Natural killer cell treated with Interleukin-12 subunit alpha and Interleukin-12 subunit beta and Interleukin-15 and Interleukin-18, amount 100 ng/mL, for 72 hours (primary cell): ENCODE results near the gene SLC35C1. TPM values are rescaled to one million over a fixed set of nuclear protein-coding genes. Genes with fewer than 3 reads are reported as not detected.
A peak's percentile ranks its signal among the peaks of the same experiment; 100 is the strongest.

Experiments
- ATAC-seq, 2 donors: fragments of 150-1000 bp; cut with Tn5 transposase in 1 of 2; sonication (Bioruptor Pico), chemical (Tn5 transposase) in 1 of 2; 2 replicates each; pipeline ENCODE4 v1.10.0; 2021
- DNase-seq: peaks from one replicate; pipeline ENCODE4 v3.0.0; 2022; ENCODE audit warnings: low spot score
- H3K27ac Mint-ChIP-seq, 2 donors: 1 replicate in 1 of 2; 2 replicates in 1 of 2; pipeline ENCODE4 v1.8.0; 2022; ENCODE audit warnings: mixed read lengths in 2 of 2, mild to moderate bottlenecking in 1 of 2, moderate library complexity in 1 of 2
- H3K27me3 Mint-ChIP-seq, 2 donors: 1 replicate in 1 of 2; 2 replicates in 1 of 2; pipeline ENCODE4 v1.8.0; 2022; ENCODE audit warnings: mixed read lengths in 2 of 2
- H3K36me3 Mint-ChIP-seq: one replicate; pipeline ENCODE4 v1.8.0; 2022; ENCODE audit warnings: mixed read lengths
- H3K4me1 Mint-ChIP-seq, 2 donors: 1 replicate in 1 of 2; 2 replicates in 1 of 2; pipeline ENCODE4 v1.8.0; 2022; ENCODE audit warnings: low read depth in 2 of 2, mixed read lengths in 2 of 2, mild to moderate bottlenecking in 1 of 2
- H3K4me3 Mint-ChIP-seq: one replicate; pipeline ENCODE4 v1.8.0; 2022; ENCODE audit warnings: mixed read lengths
- H3K9me3 Mint-ChIP-seq: 2 replicates; pipeline ENCODE4 v1.8.0; 2022; ENCODE audit warnings: mixed read lengths
- total RNA-seq, 2 donors: library from RNA; stranded (reverse); gene quantifications; one replicate each; pipeline ENCODE4 v1.2.3, GENCODE V29; 2022

Gene SLC35C1
- 10 to 100 TPM; 15.9 to 18.7 TPM for total RNA-seq

DNA sequence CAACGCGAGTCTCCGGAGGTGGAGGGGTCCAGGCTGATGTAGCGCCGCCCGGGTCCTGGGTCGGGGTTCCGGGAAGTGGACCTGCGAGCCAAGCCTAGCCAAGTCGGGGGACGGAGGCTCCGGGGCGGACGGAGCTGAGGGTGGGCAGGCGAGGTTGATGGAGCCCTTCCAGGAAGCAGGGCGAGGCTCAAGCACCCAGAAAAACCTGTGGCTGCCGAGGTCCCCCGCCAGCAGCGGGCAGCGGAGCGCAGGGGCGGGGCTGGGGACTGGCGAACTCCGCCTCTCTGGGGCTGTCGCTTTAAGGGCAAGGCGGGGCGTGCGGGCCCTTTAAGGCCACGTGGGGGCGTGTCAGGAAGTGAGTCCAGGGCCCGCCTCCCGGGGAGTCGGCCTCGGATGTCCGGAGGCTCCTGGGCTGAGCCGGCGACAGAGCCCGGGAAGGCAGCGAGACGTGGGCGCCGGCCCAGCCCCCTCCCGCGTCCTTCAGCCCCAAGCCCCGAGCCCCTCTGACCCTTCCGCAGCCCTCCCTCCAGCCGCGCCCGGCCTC lies at the start of gene SLC35C1:
Gene SLC35C1, plus strand, starts transcription at position 389 of the 544 bp plus-strand sequence. CDS start 653 bp downstream, outside the sequence.
- Mint-ChIP-seq H3K4me3 (peak within 1 kb of the TSS; percentile 90), H3K27me3 (no peaks in the 10 kb centered on the region), H3K36me3 (no peaks in the 10 kb centered on the region), H3K9me3 (no peaks in the 10 kb centered on the region), H3K4me1 (peaks cover 29 to 34% of the 10 kb centered on the region in 2 donors), H3K27ac (peak within 1 kb of the TSS; percentile 82 to 88)
- peak; percentile 98 to 99 for ATAC-seq
- peak; percentile 98 for DNase-seq

DNA sequence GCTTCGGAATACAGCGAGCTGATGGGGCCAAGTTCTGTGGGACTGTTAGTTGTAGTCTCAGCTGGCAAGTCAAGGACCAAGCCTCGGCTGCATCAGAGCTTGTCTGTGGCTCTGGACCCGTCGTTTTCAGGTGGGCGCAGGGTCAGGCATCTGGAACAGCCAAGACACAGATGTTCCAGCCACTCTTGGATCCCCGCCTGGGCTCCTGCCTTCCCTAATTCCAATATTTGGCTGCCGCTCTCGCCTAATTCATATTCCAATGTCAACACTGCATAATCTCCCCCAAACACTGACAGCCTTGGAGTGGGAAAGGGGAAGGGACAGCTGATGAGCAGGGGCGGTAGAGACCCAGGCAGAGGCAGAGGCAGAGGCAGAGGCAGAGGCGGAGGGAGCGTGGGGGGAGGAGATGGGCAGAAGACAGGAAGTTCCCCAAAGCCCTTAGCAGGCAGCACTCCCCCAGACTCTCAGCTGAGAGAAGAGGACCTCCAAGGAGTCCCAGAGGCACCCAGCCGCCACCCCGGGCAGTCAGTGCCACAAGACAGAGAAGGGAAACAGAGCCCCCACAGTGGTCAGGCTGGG lies 49.6 kb upstream of the SLC35C1 start:
- no peak overlapping the region for H3K27ac Mint-ChIP-seq
- no peaks in the 10 kb centered on the region for H3K36me3 Mint-ChIP-seq
- no peaks in the 10 kb centered on the region for H3K9me3 Mint-ChIP-seq
- no peak for ATAC-seq
- H3K4me3 Mint-ChIP-seq, result no peak overlapping the region
- H3K27me3 Mint-ChIP-seq, result peaks cover 18 to 27% of the 10 kb centered on the region in 2 donors
- H3K4me1 Mint-ChIP-seq, result no peaks in the 10 kb centered on the region
- no peak for DNase-seq

DNA sequence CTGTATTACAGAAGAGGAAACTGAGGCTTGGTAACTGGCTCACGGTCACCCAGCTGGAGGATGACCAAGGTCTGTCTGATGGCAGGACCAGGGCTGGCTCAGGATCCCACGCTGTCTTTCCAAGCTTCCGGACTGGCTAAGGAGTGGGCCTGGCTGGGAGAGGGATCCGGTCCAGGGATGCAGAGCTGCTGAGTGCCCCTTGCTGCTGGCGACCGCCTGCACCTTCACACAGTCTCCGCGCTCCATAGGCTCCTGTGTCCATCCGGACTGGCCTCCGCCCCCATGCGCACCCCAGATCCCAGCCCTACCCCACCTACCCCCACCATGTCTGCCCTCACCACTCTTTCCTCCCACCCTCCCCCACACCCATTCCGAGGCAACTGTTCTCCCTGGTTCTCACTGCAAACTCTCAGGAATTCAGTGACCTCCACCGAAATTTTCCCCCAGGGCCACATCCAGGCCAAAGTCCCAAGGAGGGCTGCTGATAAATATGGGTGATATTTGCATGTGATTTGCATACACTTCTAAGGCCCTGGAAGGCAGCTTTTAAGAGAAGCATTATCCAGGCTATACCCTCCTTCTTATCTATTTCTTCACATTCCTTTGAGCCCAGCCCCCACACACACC lies 48.5 kb upstream of the SLC35C1 start:
- DNase-seq (no peak), ATAC-seq (peak in 1 of 2 donors; percentile 37)
- Mint-ChIP-seq H3K9me3 (no peaks in the 10 kb centered on the region), H3K27ac (no peak overlapping the region), H3K4me3 (no peak overlapping the region), H3K36me3 (no peaks in the 10 kb centered on the region), H3K4me1 (no peaks in the 10 kb centered on the region), H3K27me3 (peaks cover 11 to 16% of the 10 kb centered on the region in 2 donors)

DNA sequence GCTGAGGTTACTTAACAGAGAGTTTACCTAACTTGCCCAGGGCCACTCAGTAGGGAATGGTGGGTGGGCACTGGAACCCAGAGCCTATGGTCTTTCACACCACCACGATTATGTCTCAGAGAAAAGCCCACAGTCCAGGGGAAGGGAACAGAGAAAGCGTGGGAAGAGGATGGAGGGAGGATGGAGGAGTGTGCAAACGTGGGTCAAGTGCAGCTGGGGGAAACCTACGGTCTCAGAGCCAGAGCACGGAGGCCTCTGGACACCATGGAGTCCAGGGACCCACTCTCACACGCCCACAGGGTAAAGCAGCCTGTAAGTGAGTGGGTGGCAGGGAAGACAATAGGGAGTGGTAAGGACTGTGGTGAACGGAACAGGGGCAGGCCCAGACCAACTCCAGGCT lies 47.3 kb upstream of the SLC35C1 start:
- Mint-ChIP-seq H3K36me3 (no peaks in the 10 kb centered on the region), H3K4me3 (no peak overlapping the region), H3K27me3 (peaks cover 9 to 10% of the 10 kb centered on the region in 2 donors), H3K9me3 (no peaks in the 10 kb centered on the region), H3K27ac (no peak overlapping the region), H3K4me1 (no peaks in the 10 kb centered on the region)
- DNase-seq (no peak), ATAC-seq (no peak)

DNA sequence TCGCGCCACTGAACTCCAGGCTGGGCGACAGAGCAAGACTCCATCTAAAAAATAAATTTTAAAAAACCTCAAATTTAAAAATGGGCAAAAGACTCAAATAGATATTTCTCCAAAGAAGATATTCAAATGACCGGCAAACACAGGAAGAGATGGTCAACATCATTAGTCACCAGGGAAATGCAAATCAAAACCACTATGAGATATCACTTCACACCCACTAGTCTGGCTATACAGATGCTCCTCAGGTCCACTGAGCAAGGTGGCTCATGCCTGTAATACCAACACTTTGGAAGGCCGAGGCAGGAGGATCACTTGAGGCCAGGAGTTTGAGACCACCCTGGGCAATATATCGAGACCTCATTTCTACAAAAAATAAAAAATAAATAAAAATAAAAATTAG lies 43.3 kb upstream of the SLC35C1 start:
- H3K4me1 Mint-ChIP-seq, result no peaks in the 10 kb centered on the region
- no peaks in the 10 kb centered on the region for H3K9me3 Mint-ChIP-seq
- H3K27ac Mint-ChIP-seq, result no peak overlapping the region
- no peaks in the 10 kb centered on the region for H3K36me3 Mint-ChIP-seq
- ATAC-seq (no peak), DNase-seq (no peak)
- peaks cover 13 to 20% of the 10 kb centered on the region in 2 donors for H3K27me3 Mint-ChIP-seq
- H3K4me3 Mint-ChIP-seq, result no peak overlapping the region

DNA sequence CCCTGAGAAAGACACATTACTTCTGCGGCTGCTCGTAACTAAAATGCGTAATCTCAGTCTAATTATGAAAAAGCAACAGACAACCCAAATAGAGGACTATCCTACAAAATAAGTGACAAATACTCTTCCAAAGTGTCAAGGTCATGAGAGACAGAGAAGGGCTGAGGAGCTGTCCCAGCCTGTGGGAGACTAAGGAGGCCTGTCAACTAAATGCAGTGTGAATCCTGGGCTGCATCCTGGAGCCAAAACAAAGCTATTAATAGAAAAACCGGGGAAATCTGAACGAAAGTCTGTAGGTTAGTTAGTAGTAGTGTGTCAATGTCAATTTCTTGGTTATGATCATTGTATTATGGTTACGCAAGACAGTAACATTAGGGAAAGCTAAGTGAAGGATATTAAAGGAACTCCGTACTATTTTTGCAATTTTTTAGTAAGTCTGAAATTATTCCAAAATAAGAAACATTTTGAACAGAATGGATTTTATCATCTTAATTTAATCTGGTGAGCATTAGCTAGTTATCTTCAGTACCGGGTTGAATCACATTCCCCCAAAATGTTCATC lies 39.8 kb upstream of the SLC35C1 start:
- DNase-seq, result no peak

DNA sequence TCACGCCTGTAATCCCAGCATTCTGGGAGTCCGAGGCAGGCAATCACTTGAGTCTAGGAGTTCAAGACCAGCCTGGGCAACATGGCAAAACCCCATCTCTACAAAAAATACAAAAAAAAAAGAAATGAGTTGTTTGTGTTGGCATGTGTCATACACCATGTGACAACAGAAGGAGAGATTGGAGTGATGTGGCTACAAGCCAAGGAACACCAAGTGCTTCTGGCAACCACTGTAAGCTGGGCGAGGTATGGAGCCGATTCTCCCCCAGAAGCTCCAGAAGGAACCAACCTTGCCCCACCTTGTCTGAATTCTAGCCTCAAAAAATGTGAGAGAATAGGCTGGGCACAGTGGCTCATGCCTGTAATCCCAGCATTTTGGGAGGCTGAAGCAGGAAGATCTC lies 39.1 kb upstream of the SLC35C1 start:
- Mint-ChIP-seq H3K4me3 (no peak overlapping the region), H3K9me3 (no peaks in the 10 kb centered on the region), H3K27me3 (peaks cover 9 to 24% of the 10 kb centered on the region in 2 donors), H3K36me3 (no peaks in the 10 kb centered on the region), H3K4me1 (peaks cover under 1 to 3% of the 10 kb centered on the region in 2 donors), H3K27ac (no peak overlapping the region)
- ATAC-seq (no peak), DNase-seq (no peak)

More for the DNA sequence above, 39.8 kb upstream of the SLC35C1 start:
- H3K4me3 Mint-ChIP-seq, result no peak overlapping the region
- H3K9me3 Mint-ChIP-seq, result no peaks in the 10 kb centered on the region
- H3K36me3 Mint-ChIP-seq, result no peaks in the 10 kb centered on the region
- no peaks in the 10 kb centered on the region for H3K4me1 Mint-ChIP-seq
- ATAC-seq, result no peak
- H3K27ac Mint-ChIP-seq, result no peak overlapping the region
- peaks cover 9 to 24% of the 10 kb centered on the region in 2 donors for H3K27me3 Mint-ChIP-seq

DNA sequence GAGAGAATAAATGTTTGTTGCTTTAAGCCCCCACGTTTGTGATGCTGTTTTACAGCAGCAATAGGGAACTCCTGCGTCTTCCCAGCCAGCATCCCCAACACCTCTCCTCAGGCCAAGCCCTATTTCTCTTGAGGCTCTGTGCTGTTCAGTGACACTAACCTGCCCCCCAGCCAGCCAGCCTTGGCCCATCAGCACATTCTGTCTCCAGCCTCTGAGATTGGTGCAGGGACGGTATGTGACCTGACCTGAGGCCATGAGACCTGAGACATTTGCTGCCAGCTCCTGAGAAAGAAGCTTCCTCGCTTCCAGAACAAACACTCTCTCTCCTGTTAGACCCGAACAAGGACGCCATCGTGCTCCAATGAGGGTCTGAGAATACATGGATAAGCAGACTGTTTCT lies 38.5 kb upstream of the SLC35C1 start:
- H3K27me3 Mint-ChIP-seq, result peaks cover 12 to 24% of the 10 kb centered on the region in 2 donors
- no peak overlapping the region for H3K27ac Mint-ChIP-seq
- H3K4me3 Mint-ChIP-seq, result no peak overlapping the region
- DNase-seq (no peak), ATAC-seq (no peak)
- H3K9me3 Mint-ChIP-seq, result no peaks in the 10 kb centered on the region
- H3K4me1 Mint-ChIP-seq, result peaks cover 4 to 9% of the 10 kb centered on the region in 2 donors
- H3K36me3 Mint-ChIP-seq, result no peaks in the 10 kb centered on the region

DNA sequence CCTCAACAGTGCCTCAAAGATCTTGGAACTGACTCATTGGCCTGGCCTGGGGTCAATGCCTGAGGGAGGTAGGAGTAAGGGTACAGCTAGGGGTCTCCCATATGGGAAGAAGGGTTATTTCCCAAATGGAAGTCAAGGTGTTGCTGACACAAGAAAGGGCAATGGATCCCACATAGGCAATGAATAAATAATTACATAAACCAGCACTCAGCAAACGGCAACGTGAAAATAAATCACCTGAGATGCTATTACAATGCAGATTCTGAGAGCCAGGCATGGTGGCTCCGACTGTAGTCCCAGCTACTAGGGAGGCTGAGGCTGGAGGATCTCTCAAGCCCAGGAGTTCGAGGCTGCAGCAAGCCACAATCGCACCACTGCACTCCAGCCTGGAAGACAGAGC lies 36.5 kb upstream of the SLC35C1 start:
- DNase-seq, result no peak

DNA sequence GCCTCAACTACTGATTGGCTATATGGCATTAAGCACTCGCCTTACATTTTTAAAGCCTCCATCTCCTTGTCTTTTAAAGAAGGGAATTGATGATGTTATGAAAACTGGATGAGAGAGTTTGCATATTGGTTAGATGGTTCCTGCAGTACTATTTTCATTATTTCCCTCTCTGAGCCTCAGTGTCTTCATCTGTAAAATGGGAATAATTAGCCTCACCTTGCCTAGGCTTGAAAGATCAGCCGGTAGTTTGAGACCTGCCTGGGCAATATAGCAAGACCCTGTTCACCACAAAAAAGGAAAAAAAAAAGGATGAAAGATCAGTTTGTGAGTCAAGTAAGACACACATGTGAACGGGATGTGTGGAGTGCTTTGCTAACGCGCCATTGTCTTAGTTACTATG lies 35.0 kb upstream of the SLC35C1 start:
- no peak overlapping the region for H3K27ac Mint-ChIP-seq

More for the DNA sequence above, 36.5 kb upstream of the SLC35C1 start:
- Mint-ChIP-seq H3K9me3 (no peaks in the 10 kb centered on the region), H3K36me3 (no peaks in the 10 kb centered on the region), H3K27ac (no peak overlapping the region), H3K4me1 (peaks cover 12 to 17% of the 10 kb centered on the region in 2 donors), H3K27me3 (peaks cover 10 to 20% of the 10 kb centered on the region in 2 donors), H3K4me3 (no peak overlapping the region)
- ATAC-seq, result no peak

DNA sequence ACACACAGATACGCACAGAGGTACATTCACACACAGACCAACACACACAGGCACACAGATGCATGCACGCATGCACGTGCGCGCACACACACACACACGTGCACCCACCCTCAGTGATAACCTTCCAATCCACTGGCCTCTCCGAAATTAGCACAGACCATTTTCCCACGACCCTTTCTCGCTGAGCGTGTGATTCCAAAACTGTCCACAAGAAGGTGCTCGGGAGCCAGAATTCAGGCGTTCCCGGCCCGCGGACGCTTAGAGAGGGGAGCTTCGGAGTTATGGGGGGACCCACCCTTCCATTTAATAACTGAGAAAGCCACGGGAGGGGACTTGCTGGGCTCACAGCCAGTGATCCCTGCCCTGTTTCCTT lies 33.8 kb upstream of the SLC35C1 start:
- DNase-seq (peak; percentile 75), ATAC-seq (peak; percentile 63 to 79)
- Mint-ChIP-seq H3K4me3 (peak overlapping the region; percentile 94), H3K27me3 (peaks cover 6 to 7% of the 10 kb centered on the region in 2 donors), H3K36me3 (no peaks in the 10 kb centered on the region), H3K4me1 (peaks cover 12 to 17% of the 10 kb centered on the region in 2 donors), H3K9me3 (no peaks in the 10 kb centered on the region), H3K27ac (peak overlapping the region; percentile 5 to 73)

More for the DNA sequence above, 35.0 kb upstream of the SLC35C1 start:
- Mint-ChIP-seq H3K9me3 (no peaks in the 10 kb centered on the region), H3K4me3 (no peak overlapping the region), H3K4me1 (peaks cover 12 to 17% of the 10 kb centered on the region in 2 donors), H3K36me3 (no peaks in the 10 kb centered on the region), H3K27me3 (peaks cover 7% of the 10 kb centered on the region in 2 donors)
- DNase-seq (no peak), ATAC-seq (no peak)

DNA sequence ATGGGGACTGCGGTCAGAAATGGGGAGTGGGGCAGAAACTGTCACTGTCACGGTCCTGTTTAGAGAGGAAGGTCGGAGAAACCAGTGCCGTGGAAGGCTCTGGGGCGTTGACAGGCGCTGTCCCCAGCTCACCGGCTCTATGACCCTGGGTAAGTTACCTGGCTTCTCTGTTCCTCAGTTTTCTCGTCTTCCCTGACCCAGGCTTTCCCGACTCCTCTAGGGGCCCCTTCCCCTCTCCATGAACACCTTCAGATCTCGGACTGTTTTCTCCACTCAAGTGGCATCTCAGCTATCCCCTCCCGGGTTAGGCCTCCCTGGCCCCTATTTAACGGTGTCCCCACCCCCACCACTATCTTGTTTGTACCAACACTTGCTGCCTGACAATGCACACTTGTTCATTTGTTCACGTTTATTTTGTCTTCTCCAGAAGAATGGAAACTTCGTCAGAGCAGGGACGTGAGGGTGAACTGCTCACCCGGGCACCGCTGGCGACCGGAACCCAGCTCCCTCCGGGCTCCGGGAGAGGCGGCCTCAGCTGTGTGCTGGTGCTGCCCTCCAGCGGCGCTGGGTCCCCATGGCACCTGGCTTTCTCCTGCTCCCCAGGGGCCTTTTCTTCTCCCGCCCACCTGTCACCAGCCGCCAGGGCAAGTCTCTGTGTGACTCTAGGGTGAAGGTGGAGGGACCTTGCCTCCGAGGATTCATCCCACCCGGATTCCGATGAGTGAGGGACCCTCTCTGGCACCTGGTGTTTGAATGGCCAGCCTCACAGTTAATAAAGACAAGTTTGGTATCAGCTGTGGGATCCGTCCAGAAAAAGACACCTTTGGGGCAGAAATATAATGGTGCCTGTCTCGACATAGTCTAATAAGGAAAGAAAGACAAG lies 33.1 kb upstream of the SLC35C1 start:
- Mint-ChIP-seq H3K36me3 (no peaks in the 10 kb centered on the region), H3K4me1 (peaks cover 12 to 17% of the 10 kb centered on the region in 2 donors), H3K27ac (peak overlapping the region; percentile 5 to 73), H3K4me3 (peak overlapping the region; percentile 94), H3K9me3 (no peaks in the 10 kb centered on the region), H3K27me3 (peaks cover 2 to 4% of the 10 kb centered on the region in 2 donors)
- ATAC-seq, result peak; percentile 94 to 95
- DNase-seq, result peak; percentile 84

DNA sequence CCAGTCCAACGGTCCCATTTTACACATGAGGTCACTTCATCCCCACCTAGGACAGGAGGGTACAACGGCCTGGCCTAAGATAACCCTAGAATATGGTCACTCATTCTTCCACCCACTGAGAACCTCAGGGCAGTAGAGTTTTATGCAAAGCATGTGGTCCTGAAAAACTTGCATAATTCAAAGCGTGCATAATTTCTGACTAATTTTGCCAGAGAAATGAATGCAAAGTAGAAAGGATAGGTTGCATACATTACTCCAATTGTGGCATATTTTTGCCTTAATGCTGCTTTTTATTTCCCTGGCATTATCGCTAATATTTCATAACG lies 32.5 kb upstream of the SLC35C1 start:
- ATAC-seq (no peak), DNase-seq (no peak)
- H3K27ac Mint-ChIP-seq, result peak overlapping the region in 1 of 2 donors; percentile 5
- H3K36me3 Mint-ChIP-seq, result no peaks in the 10 kb centered on the region
- no peak overlapping the region for H3K4me3 Mint-ChIP-seq
- H3K9me3 Mint-ChIP-seq, result no peaks in the 10 kb centered on the region
- H3K4me1 Mint-ChIP-seq, result peaks cover 12 to 17% of the 10 kb centered on the region in 2 donors
- H3K27me3 Mint-ChIP-seq, result peaks cover 0 to 4% of the 10 kb centered on the region in 2 donors
